Muscle of arm (tissue), 12 donors: ENCODE results near the gene ZACN. TPM values are rescaled to one million over a fixed set of nuclear protein-coding genes. Genes with fewer than 3 reads are reported as not detected.

ENCODE experiments used
- DNase-seq: peaks from one replicate; pipeline ENCODE4 v3.0.0-alpha.2; 2013
- polyA plus RNA-seq, 12 donors: library from polyadenylated mRNA; unstranded; fragments of 120-200 nt; gene quantifications; one replicate each; pipeline ENCODE4 v1.2.1, GENCODE V29; 2013; ENCODE audit not compliant: insufficient read length in 12 of 12

The ZACN gene
- polyA plus RNA-seq, 12 donors = 0.45 to 8.0 (median 5.1) TPM; not detected in 2

- no peak for DNase-seq
Measured at GRCh38 chr17:76094046-76094445, 15.1 kb downstream of the ZACN start.

GRCh38 chr17:76095943-76096342 is 17.0 kb downstream of the ZACN start:
- DNase-seq = no peak

GRCh38 chr17:76097716-76098295 is 18.8 kb downstream of the ZACN start:
- no peak for DNase-seq

- DNase-seq = no peak
Measured at GRCh38 chr17:76102944-76103273, 23.9 kb downstream of the ZACN start.

- DNase-seq = peak; percentile 97
Measured at GRCh38 chr17:76103274-76104139, 24.5 kb downstream of the ZACN start, which contains the start of gene EXOC7. EXOC7 (minus strand) TSS chr17:76103787; CDS start chr17:76103692, 95 bp downstream.

GRCh38 chr17:76104140-76104895 is 25.3 kb downstream of the ZACN start:
- DNase-seq = no peak

- no peak for DNase-seq
Measured at GRCh38 chr17:76104896-76105231, 25.9 kb downstream of the ZACN start.

GRCh38 chr17:76106703-76107102 is 27.7 kb downstream of the ZACN start:
- DNase-seq = no peak

GRCh38 chr17:76107509-76107908 is 28.5 kb downstream of the ZACN start:
- no peak for DNase-seq

GRCh38 chr17:76111956-76112355 is 33.0 kb downstream of the ZACN start:
- DNase-seq = no peak

GRCh38 chr17:76115138-76115754 is 36.3 kb downstream of the ZACN start:
- DNase-seq = no peak

- DNase-seq = no peak
Measured at GRCh38 chr17:76119409-76120371, 40.7 kb downstream of the ZACN start.

GRCh38 chr17:76120658-76121008 is 41.7 kb downstream of the ZACN start:
- no peak for DNase-seq

GRCh38 chr17:76121932-76122430 is 43.0 kb downstream of the ZACN start:
- DNase-seq = no peak

GRCh38 chr17:76122431-76123190 is 43.6 kb downstream of the ZACN start:
- peak; percentile 35 for DNase-seq

- DNase-seq = no peak
Measured at GRCh38 chr17:76123191-76123499, 44.2 kb downstream of the ZACN start.

- no peak for DNase-seq
Measured at GRCh38 chr17:76123749-76124581, 45.0 kb downstream of the ZACN start.

GRCh38 chr17:76124582-76125390 is 45.8 kb downstream of the ZACN start:
- DNase-seq = no peak

- no peak for DNase-seq
Measured at GRCh38 chr17:76125391-76125675, 46.4 kb downstream of the ZACN start.
